ENCODE results near the gene CACNG4.

Gene CACNG4

DNA sequence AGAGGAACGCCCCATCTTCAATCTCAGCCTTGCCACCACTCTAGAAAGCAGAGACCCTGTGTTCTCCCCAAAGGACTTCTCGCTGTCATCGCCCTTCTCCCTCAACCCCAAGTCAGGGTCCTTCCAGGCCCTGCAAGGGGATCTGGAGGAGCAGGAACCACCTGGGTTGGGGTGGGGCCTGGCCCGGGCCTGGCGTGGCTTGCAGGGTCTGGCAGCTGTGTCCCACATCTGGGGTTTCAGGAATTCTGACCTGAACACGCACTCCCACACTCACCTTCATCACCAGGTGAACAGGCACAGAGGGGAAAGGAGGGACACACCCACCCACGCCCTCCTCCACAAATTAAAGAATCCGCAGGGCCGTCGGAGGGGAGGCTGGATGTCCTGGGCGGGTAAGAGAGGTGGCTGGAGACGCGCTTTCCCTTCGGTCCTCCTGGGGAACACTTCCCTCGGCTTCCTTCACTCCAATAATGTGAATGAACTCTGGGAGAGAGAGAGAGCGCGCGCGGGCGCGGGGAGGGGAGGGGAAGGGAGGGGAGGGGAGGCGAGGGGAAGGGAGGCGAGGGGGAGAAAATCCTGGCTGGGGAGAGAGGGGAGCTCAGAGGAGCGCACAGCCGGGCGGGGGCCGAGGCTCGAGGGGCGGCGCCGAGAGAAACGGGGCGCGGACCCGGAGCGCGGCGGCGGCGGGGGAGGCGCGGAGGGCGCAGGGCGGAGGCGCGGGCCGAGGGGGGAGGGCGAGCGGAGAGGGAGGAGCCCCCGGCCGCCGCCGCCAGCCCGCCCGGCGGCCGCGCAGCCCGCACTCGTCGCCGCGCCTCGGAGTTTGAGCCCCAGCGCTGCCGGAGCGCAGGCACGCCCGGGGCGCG is at the start of gene CACNG4:
TSS of gene CACNG4 (plus strand) at position 799 of the 863 bp plus-strand sequence. CDS start 205 bp downstream, outside the sequence.
- no peak for DNase-seq

DNA sequence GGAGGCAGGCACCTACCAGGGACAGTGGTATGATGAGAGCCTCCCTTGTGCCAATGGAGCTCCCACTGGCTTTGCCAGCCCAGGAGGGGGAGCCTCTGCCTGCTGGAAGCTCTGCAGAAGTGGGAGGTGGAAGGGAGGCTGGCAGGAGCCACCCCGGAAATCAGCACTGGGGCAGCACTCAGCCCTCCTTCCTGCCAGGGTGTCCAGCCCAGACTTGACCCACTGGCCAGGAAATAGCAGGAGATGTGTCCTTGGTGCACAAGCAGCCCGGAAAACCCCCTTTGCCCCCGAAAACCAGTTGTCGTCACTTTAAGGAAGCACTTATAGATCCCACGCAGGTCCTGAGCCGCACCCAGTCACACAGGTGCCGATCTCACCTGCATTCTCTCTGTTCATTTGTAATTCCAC is 49.3 kb upstream of the CACNG4 start:
- no peak for DNase-seq

GRCh38 chr17:66915792-66916191 is 48.7 kb upstream of the CACNG4 start:
- DNase-seq: no peak

GRCh38 chr17:66916946-66917345 is 47.6 kb upstream of the CACNG4 start:
- DNase-seq: no peak

- DNase-seq: no peak
These were observed 45.6 kb upstream of the CACNG4 start for GRCh38 chr17:66918896-66919295.

GRCh38 chr17:66920435-66920834 is 44.1 kb upstream of the CACNG4 start:
- no peak for DNase-seq

GRCh38 chr17:66920950-66921349 is 43.6 kb upstream of the CACNG4 start:
- no peak for DNase-seq

DNA sequence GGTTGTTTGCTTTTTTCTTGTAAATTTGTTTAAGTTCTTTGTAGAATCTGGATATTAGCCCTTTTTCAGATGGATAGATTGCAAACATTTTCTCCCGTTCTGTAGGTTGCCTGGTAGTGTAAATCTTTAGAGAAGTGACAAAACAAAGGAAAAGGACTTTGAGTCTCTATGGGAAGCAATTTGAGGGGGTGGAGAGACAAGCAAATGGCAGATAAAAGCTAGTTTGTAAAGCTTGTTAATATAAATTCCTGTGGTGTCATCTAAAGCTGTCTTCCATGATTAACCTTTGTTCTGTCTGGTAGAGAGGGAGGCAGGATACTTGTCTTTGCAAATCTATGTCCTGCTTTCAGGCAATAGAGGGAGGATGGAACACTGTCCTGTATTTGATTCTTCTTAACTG is 40.6 kb upstream of the CACNG4 start:
- DNase-seq: no peak

DNA sequence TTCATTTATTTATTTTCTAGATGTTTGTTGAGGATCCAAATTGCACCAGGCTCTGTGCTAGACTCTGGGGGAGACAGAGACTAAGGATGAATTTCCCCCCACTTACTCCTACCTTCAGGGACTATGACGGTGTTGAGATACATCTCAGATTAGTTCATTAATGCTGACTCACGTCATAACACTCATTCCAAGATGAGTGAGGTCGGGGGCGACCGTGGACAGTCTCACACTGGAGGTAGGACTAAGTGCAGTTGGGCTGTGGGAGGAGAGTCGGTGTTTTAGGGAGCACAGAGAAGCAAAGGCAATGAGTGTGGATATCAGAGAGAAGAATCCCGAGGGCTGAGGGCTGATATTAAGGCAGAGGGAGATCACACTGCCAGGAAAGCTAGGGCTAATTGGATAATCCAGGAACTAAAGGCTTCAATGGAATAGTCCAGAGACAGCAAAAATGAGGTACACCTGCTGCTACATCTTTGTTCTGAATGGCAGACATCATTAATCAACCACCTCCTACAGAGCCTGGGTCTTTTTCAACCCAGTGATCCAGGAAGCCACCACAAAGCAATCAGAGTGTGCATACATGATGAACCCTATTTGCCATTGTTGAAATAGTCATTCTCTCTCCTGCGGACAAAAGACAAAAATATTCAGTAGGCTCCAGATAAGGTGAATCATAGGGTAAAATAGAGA is 38.6 kb upstream of the CACNG4 start:
- DNase-seq: no peak

DNA sequence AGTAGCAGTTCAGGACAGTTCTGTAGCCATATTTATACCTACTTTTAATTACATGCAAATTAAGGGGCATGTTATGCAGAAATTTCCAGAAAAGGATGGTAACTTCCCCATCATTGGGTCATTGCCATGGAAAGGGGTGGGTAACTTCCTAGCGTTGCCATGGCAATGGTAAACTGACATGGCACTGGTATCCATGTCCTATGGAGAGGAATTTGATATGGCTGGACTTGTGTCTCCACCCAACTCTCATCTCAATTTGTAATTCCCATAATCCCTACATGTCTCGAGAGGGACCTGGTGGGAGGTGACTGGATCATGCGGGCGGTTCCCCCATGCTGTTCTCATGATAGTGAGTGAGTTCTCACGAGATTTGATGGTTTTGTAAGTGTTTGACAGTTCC is 35.6 kb upstream of the CACNG4 start:
- no peak for DNase-seq

- DNase-seq: no peak
These were observed 34.9 kb upstream of the CACNG4 start for GRCh38 chr17:66929591-66929990.

DNA sequence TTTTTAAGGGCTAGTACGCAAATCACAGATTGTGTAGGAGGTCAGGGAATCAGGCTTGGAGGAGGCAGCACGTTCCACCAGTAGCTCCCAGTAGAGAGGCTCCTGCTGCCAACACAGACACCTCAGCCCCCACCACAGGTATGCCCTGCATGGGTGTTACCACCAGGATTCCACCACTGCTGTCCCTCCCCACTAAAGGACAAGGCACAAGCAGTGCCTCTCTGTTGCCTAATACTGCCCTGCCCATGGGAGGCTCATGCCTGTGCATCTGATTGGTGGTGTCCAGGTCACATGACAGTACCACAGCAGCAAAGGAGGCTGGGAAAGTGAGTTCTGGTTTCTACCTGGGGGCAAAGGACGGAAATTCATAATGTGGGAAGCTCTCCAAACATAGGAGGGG is 33.6 kb upstream of the CACNG4 start:
- DNase-seq: no peak

GRCh38 chr17:66932311-66932710 is 32.2 kb upstream of the CACNG4 start:
- DNase-seq: no peak

- DNase-seq: no peak
These were observed 30.5 kb upstream of the CACNG4 start for GRCh38 chr17:66934040-66934439.

GRCh38 chr17:66935717-66936116 is 28.8 kb upstream of the CACNG4 start:
- DNase-seq: no peak

DNA sequence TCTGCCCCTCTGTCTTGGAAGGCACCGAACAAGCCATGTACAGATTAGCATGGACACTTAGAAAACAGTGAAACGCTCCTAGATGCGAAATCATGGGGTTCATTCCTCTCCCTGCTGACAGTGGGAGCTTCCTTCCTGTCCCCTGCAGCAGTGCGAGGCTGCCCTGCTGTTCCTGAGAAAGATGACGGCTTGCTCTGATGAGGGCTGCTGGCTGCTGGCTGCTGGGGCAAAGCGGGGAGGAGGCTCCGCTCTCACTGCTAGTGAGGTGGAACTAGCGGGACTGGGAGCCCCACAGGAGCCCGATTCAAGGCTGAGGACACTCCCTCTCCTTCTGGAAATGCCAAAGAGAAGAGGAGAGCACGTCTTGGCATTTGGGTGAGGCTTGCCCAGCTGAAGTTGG is 25.9 kb upstream of the CACNG4 start:
- DNase-seq: no peak

- DNase-seq: no peak
These were observed 24.9 kb upstream of the CACNG4 start for GRCh38 chr17:66939461-66940114.

- DNase-seq: peak; percentile 72
These were observed 23.3 kb upstream of the CACNG4 start for GRCh38 chr17:66941249-66941648.

DNA sequence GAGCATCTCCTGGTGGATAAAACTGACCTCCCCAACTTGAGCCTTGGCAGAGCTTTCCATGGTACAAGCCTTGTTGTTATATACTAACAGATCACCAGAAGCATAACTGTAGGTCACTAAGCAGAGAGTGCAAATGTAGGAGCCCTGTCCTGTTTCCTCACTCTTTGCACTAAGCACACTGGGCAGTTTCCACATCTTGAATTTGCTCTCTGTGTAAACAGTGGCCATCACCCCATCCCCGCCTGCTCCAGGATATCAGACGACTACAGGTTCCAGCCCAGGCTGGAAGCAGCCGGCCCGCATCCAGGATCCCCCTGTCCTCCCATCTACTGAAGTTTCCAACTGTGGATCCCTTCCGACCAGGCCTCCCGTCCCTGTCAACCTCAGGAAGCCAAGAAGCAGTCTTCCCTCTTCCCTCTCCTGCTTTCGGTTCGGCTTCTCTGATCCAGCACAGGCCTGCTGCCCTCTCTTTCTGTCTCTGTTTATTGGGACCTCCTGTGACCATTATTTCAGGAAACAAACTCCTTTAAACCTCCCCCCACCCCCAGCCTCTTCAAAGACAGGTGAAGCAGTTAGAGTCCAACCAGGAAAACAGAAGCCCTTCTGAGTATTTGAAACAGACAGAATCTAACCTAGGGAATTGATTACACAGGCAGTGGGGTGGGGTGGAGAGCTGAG is 22.6 kb upstream of the CACNG4 start:
- DNase-seq: peak; percentile 53

- no peak for DNase-seq
These were observed 21.8 kb upstream of the CACNG4 start for GRCh38 chr17:66942451-66943264.

GRCh38 chr17:66943484-66943883 is 21.0 kb upstream of the CACNG4 start:
- DNase-seq: no peak

All from NCI-H510A treated with DMSO at 0.1 percent for 48 hours (cell line).